ENCODE measurements around the gene RASA2. TPM values are rescaled to one million over a fixed set of nuclear protein-coding genes. Genes with fewer than 3 reads are reported as not detected.

Gene RASA2
- total and polyA plus RNA-seq, 2 of the 4 experiments (the other 2 are of a cell fraction) = 6.1 to 14.0 TPM

DNA sequence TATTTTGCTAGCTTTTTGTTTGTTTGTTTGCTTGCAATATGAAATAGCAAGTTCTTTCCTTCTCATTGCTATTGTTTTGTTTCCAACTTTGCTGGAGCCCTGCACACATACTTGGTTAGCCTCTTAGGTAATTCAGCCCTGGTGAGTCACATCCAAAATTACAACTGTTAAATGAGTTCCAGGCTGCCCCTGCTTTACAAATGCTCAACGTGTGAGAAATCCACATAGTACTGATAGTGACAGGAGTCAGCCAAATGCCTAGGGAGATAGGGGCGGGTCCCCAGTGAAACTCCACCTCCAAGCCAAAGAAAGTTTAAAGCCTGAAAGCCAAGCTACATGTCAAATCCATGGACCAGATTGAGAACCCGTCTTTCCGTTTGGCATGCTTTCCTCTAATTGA, 169.9 kb downstream of the RASA2 start:
- POLR2A ChIA-PET (ENCODE audit: unreplicated experiment) = no interaction called here
- BruUV-seq (replicated peaks) = no TSS peak

More for the DNA sequence above, 169.9 kb downstream of the RASA2 start:
- H3K27me3 ChIP-seq (ENCODE audit: control insufficient read depth, insufficient read depth, low read length) = no peaks in the 10 kb centered on the region
- H4K5ac ChIP-seq (ENCODE audit: low read depth, low read length) = no peak overlapping the region
- no peak overlapping the region for H3K18ac ChIP-seq (ENCODE audit: low read depth, low read length)
- TF ChIP-seq FOS (IDR thresholded peaks at IDR 0.05; ENCODE audit: low read depth, low read length) (no peak), CEBPB (IDR thresholded peaks at IDR 0.05; ENCODE audit: low read depth, low read length) (peak; percentile 29; the same call in 1 of the 2 replicates)
- ATAC-seq (ENCODE audit: low read depth) = peak; percentile 39
- no peak overlapping the region for H3K9ac ChIP-seq (ENCODE audit: low read depth, low read length)
- CTCF ChIA-PET = no interaction called here
- no peak overlapping the region for H2AFZ ChIP-seq (replicated peaks; ENCODE audit: low read length, poor library complexity)
- no peak overlapping the region for H2AK5ac ChIP-seq (ENCODE audit: low read depth, low read length)
- 0 out of 2 replicates have a peak, but pooled peaks cover 3% of the 10 kb centered on the region for H3K9me1 ChIP-seq (ENCODE audit: insufficient read depth, low read length)
- in situ Hi-C loops (cut with MboI; ENCODE audit: low sequenced_read_pairs) (no loop called here), dilution Hi-C loops (cut with HindIII; ENCODE audit: low sequenced_read_pairs, unreplicated experiment) (no loop called here), intact Hi-C loops (cut with micrococcal nuclease) (no loop called here)
- peaks cover 2% of the 10 kb centered on the region; the same call in 1 of the 2 replicates for H3K4me1 ChIP-seq (ENCODE audit: control insufficient read depth, insufficient read depth, low read length)
- H4K91ac ChIP-seq (ENCODE audit: insufficient read depth, low read depth, low read length) = no peak overlapping the region
- H3K23ac ChIP-seq (ENCODE audit: low read depth, low read length) = no peak overlapping the region
- H3K36me3 ChIP-seq (ENCODE audit: control insufficient read depth, insufficient read depth, low read length) = no peaks in the 10 kb centered on the region
- no peak overlapping the region for H2BK5ac ChIP-seq (ENCODE audit: low read depth, low read length, poor library complexity, severe bottlenecking)
- no peak overlapping the region for H2BK15ac ChIP-seq (ENCODE audit: low read depth, low read length)
- no peak overlapping the region for H3K56ac ChIP-seq (ENCODE audit: extremely low read depth, insufficient read depth, low read length)
- no peak overlapping the region for H3K27ac ChIP-seq (ENCODE audit: insufficient read depth, low read length)
- no peak overlapping the region for H2BK120ac ChIP-seq (ENCODE audit: low read depth, low read length)
- H3K14ac ChIP-seq (replicated peaks; ENCODE audit: low read depth, low read length) = no peak overlapping the region
- no peak overlapping the region for H3K4ac ChIP-seq (ENCODE audit: low read depth, low read length)
- H3K4me3 ChIP-seq (ENCODE audit: insufficient read depth, low read depth, low read length) = no peak overlapping the region
- H3K4me2 ChIP-seq (ENCODE audit: low read depth, low read length) = no peak overlapping the region
- no peaks in the 10 kb centered on the region; a peak in 1 of 4 replicates for H3K79me1 ChIP-seq (ENCODE audit: low read depth in 1 of 2, low read length in 2 of 2)
- no peak overlapping the region for H2AK9ac ChIP-seq (replicated peaks; ENCODE audit: low read depth, low read length, poor library complexity)
- no peaks in the 10 kb centered on the region for H4K20me1 ChIP-seq (ENCODE audit: insufficient read depth, low read length)
- no peaks in the 10 kb centered on the region for H3K9me3 ChIP-seq (ENCODE audit: control insufficient read depth, insufficient read depth, low read length)
- H4K8ac ChIP-seq (ENCODE audit: low read depth in 2 of 2, low read length in 2 of 2) = no peak overlapping the region
- no peak overlapping the region for H2BK20ac ChIP-seq (ENCODE audit: low read depth, low read length)
- no CpG with 5 or more reads among the region's 4 CpGs for WGBS, 2 experiments (ENCODE audit: extremely low coverage in 2 of 2, insufficient read length in 1 of 2)
- peak; percentile 67 for DNase-seq
